Cardiac muscle cell (in vitro differentiated cells and primary cell): ENCODE data around the gene SNRNP48. TPM values are rescaled to one million over a fixed set of nuclear protein-coding genes. Genes with fewer than 3 reads are reported as not detected.

Experiments used
- DNase-seq, 2 donors: peaks; one replicate each; pipeline versions ENCODE4 v3.0.0 to v3.0.0-alpha.2; 2010 to 2017; ENCODE audit warnings: low read depth in 1 of 2, low spot score in 1 of 2
- H3K27ac ChIP-seq: fragments of 200-600 bp; sonication (generic); 2 replicates; pipeline ENCODE4 v1.5.1; 2016
- H3K27me3 ChIP-seq: fragments of 200-600 bp; sonication (generic); 2 replicates; pipeline ENCODE4 v1.6.0; 2016; ENCODE audit warnings: control low read depth
- H3K36me3 ChIP-seq: fragments of 200-600 bp; sonication (generic); 2 replicates; pipeline ENCODE4 v1.5.1; 2016; ENCODE audit warnings: control low read depth
- H3K4me1 ChIP-seq: fragments of 200-600 bp; sonication (generic); 2 replicates; pipeline ENCODE4 v1.8.1; 2017; ENCODE audit warnings: low read depth, mild to moderate bottlenecking, mixed run types
- H3K4me3 ChIP-seq: fragments of 200-600 bp; sonication (generic); 2 replicates; pipeline ENCODE4 v1.5.1; 2016; ENCODE audit warnings: mild to moderate bottlenecking
- H3K9me3 ChIP-seq: fragments of 200-600 bp; sonication (generic); 2 replicates; pipeline ENCODE4 v1.5.1; 2017; ENCODE audit warnings: low read depth, mild to moderate bottlenecking, control low read depth
- polyA plus RNA-seq: library from polyadenylated mRNA; unstranded; fragments of >200 nt; fragmentation: Nextera tagmentation; extraction: Ambion mirVana; gene quantifications from 2 replicates; pipeline ENCODE4 v1.2.1, GENCODE V29; 2016
- total RNA-seq: library from RNA; depleted of rRNA; stranded (reverse); fragments of >200 nt; gene quantifications from 2 replicates; pipeline ENCODE4 v1.2.3, GENCODE V29; 2016
- TF ChIP-seq, protein P1 (sequence below): IDR thresholded peaks from 2 replicates; pipeline ENCODE4 v1.5.1; 2012; ENCODE audit warnings: low read depth, mild to moderate bottlenecking, low read length

The SNRNP48 gene
- total and polyA plus RNA-seq, 2 experiments from 2014 or later, result 9.2 to 24.8 TPM

DNA sequence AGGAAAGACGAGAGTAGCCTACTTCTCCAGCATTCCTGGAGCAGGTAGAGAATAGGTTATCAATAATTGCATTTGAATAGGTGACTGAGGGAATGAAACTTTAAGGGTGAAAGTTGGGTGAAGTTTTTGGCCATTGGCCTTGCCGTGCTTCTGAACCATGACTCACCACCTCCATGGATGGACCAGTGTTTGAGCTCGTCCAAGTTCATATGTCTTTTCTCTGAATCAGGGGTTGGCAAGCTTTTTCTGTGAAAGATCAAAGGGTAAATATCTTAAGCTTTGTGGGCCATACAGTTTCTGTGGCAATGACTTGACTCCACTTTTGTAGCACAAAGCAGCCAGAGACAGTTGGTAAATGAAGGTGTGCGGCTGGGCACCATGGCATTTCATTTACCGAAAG is 31.8 kb downstream of the SNRNP48 start:
- Histone ChIP-seq H3K9me3 (no peaks in the 10 kb centered on the region), H3K36me3 (no peaks in the 10 kb centered on the region), H3K27ac (no peak overlapping the region), H3K4me1 (no peaks in the 10 kb centered on the region), H3K4me3 (no peak overlapping the region), H3K27me3 (no peaks in the 10 kb centered on the region)
- TF ChIP-seq, protein P1, sequence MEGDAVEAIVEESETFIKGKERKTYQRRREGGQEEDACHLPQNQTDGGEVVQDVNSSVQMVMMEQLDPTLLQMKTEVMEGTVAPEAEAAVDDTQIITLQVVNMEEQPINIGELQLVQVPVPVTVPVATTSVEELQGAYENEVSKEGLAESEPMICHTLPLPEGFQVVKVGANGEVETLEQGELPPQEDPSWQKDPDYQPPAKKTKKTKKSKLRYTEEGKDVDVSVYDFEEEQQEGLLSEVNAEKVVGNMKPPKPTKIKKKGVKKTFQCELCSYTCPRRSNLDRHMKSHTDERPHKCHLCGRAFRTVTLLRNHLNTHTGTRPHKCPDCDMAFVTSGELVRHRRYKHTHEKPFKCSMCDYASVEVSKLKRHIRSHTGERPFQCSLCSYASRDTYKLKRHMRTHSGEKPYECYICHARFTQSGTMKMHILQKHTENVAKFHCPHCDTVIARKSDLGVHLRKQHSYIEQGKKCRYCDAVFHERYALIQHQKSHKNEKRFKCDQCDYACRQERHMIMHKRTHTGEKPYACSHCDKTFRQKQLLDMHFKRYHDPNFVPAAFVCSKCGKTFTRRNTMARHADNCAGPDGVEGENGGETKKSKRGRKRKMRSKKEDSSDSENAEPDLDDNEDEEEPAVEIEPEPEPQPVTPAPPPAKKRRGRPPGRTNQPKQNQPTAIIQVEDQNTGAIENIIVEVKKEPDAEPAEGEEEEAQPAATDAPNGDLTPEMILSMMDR, result no peak
- DNase-seq, result no peak

DNA sequence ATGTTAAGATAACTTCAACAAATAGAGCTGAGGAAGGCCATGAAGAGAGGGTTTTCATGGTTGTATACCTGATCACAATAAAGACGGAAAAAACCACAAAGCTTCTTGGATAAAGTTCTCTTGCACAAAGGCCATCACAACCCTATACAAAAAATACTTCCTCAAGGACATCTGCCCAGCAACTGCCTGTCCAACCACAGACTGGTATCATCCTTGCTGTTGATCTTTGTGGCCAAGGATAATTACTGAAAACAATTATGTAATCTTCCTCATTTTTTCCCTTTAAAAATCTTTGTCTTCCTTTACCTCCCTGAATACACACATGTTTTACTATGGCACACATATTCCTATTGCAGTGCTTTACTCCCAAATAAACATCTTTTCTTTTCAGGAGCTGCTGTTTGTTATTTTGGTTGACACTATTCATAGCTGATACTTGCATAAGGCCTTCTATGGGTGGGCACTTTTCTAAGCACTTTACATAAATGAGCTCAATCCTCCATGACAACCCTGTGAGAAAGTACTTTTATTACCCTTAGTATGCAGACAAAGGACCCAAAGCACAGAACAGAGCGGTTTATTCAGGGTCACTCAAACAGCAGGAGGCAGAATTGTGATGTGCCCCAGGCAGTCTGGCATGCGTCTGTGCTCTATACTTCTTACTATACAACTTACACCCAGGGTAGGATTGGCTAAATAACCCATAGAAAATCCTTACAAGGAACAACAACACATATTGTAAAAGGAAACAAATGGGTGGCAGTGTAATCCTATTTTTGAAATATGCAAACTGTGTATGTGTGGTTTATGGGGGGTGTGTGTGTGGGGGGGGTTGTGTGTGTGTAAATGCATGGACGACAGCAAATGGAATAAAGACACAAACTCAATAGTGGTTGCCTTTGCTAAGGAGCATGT is 35.1 kb downstream of the SNRNP48 start:
- no peaks in the 10 kb centered on the region for H3K36me3 ChIP-seq
- no peak for DNase-seq
- H3K27ac ChIP-seq, result no peak overlapping the region
- no peak overlapping the region for H3K4me3 ChIP-seq
- no peaks in the 10 kb centered on the region for H3K27me3 ChIP-seq
- H3K9me3 ChIP-seq, result no peaks in the 10 kb centered on the region
- TF ChIP-seq, protein P1, result no peak
- no peaks in the 10 kb centered on the region for H3K4me1 ChIP-seq

DNA sequence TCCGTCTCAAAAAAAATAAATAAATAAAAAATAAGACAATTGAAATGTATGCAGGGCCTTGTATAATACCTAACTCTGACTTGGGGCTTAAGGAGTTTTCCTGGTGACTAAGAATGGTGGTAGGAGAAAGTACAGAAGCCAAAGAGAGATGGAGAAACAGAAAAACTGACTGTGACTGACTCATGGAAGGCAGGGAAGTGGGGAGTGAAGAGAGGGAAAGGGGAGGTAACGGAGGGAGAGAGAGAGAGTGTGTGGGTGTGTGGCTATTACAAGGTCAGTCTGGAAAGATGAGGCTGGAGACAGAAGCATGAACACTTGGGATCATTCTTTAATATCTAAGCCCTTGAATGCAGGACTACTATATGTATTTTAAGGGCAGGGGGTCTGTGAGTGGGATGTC is 38.5 kb downstream of the SNRNP48 start:
- no peak overlapping the region for H3K27ac ChIP-seq
- DNase-seq, result peak in 1 of 2 donors; percentile 45
- no peaks in the 10 kb centered on the region for H3K4me1 ChIP-seq
- no peaks in the 10 kb centered on the region for H3K36me3 ChIP-seq
- TF ChIP-seq, protein P1, result no peak
- H3K4me3 ChIP-seq, result no peak overlapping the region
- H3K27me3 ChIP-seq, result no peaks in the 10 kb centered on the region
- H3K9me3 ChIP-seq, result no peaks in the 10 kb centered on the region

DNA sequence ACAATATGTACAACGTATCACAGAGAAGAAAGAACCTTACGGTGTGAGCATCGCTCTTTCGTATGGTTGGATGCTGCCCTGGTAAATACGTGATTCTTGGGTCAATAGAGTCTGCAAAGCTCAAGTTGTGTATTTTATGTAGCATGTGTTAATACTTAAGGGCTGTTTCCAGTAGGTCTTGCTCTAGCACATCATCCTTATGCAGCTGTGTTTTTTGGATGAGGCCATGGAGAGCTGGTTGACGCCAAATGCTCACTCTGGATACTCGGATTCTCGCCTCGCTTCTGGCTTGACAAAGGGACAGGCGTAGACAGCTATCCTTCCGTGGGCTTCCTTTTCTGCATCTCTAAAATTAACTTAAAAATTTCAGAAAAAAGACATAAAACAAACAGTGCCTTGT is 38.9 kb downstream of the SNRNP48 start:
- Histone ChIP-seq H3K4me3 (no peak overlapping the region), H3K4me1 (no peaks in the 10 kb centered on the region), H3K27me3 (no peaks in the 10 kb centered on the region), H3K27ac (no peak overlapping the region), H3K9me3 (no peaks in the 10 kb centered on the region), H3K36me3 (no peaks in the 10 kb centered on the region)
- TF ChIP-seq, protein P1, result no peak
- DNase-seq, result no peak

DNA sequence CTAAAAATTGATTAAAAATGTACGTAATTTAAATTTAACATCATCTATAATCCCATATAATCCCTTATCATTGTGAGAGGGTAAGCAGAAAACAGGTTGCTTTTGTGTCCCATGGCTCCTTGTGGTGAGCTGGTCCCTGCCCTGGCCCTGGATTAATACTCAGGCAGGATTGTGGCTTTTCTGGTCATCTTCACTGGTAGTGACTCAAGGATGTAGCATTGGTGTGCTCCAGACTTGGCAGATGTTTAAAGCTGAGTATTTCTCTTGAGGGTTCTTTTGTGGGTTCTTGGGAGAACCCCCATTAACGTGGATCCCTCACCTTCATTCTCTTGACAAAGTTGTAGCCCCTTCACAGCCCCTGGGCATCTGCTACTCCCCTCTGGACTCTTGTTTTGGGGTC is 39.3 kb downstream of the SNRNP48 start:
- TF ChIP-seq, protein P1, result no peak
- Histone ChIP-seq H3K4me1 (no peaks in the 10 kb centered on the region), H3K4me3 (no peak overlapping the region), H3K27me3 (no peaks in the 10 kb centered on the region), H3K36me3 (no peaks in the 10 kb centered on the region), H3K9me3 (no peaks in the 10 kb centered on the region), H3K27ac (no peak overlapping the region)
- no peak for DNase-seq
